ENCODE data around the gene KCP. TPM values are rescaled to one million over a fixed set of nuclear protein-coding genes. Genes with fewer than 3 reads are reported as not detected.

Gene KCP
- total and polyA plus RNA-seq, 9 donors: 0.05 to 1.8 (median 0.20) TPM; not detected in 4

DNA sequence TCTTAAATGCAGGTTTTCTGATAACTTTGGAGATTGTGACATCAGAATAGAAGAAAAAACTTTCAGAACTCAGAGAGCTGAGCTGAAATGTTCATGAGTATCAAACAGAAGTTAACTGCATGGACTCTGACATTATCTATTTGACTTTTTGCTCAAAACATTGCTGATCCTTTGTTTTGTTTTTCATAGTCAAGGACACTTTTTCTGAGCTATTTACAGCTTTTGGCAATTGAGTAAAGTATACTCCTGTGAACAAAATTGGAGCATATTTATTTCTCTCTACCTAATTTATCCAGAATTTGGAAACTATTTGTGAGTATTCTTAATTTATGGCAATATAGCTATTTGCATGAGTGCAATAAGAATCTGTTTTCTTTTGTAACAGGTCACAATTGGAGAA lies 11.1 kb downstream of the KCP start:
- Histone ChIP-seq H3K36me3 (no peaks in the 10 kb centered on the region), H3K27me3 (no peaks in the 10 kb centered on the region), H3K27ac (no peak overlapping the region), H3K9me3 (no peaks in the 10 kb centered on the region), H3K4me3 (no peak overlapping the region), H3K4me1 (ENCODE audit: insufficient read depth) (no peaks in the 10 kb centered on the region)
- TF ChIP-seq EP300 (IDR thresholded peaks at IDR 0.05) (no peak), POLR2A (IDR thresholded peaks at IDR 0.05) (no peak)
- TF ChIP-seq, protein P1, sequence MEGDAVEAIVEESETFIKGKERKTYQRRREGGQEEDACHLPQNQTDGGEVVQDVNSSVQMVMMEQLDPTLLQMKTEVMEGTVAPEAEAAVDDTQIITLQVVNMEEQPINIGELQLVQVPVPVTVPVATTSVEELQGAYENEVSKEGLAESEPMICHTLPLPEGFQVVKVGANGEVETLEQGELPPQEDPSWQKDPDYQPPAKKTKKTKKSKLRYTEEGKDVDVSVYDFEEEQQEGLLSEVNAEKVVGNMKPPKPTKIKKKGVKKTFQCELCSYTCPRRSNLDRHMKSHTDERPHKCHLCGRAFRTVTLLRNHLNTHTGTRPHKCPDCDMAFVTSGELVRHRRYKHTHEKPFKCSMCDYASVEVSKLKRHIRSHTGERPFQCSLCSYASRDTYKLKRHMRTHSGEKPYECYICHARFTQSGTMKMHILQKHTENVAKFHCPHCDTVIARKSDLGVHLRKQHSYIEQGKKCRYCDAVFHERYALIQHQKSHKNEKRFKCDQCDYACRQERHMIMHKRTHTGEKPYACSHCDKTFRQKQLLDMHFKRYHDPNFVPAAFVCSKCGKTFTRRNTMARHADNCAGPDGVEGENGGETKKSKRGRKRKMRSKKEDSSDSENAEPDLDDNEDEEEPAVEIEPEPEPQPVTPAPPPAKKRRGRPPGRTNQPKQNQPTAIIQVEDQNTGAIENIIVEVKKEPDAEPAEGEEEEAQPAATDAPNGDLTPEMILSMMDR (IDR thresholded peaks at IDR 0.05): no peak
- no peak for DNase-seq
- intact Hi-C loops (cut with DNase I): no loop called here

DNA sequence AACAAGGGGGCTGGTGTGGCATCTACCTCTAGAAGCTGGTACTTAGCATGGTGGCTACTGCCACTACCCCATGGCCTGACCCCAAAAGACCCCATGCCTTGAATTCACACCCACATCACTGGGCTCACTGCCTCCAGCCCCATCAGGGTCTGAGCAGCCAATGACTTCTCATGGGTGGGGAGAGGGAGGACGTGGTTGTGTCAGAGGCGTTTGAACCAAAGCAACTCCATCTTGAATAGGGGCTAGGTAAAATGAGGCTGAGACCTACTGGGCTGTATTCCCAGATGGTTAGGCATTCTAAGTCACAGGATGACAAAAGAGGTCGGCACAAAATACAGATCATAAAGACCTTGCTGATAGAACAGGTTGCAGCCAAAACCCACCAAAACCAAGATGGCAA lies 15.2 kb downstream of the KCP start:
- Histone ChIP-seq H3K9me3 (no peaks in the 10 kb centered on the region), H3K36me3 (no peaks in the 10 kb centered on the region), H3K27me3 (no peaks in the 10 kb centered on the region), H3K27ac (no peak overlapping the region), H3K4me3 (no peak overlapping the region), H3K4me1 (ENCODE audit: insufficient read depth) (no peaks in the 10 kb centered on the region)
- 77 to 89% (median 81%) methylated on average over 3 of the region's 3 CpGs for WGBS, 3 donors
- DNase-seq: peak in 1 of 5 donors; percentile 2
- TF ChIP-seq POLR2A (IDR thresholded peaks at IDR 0.05) (no peak), EP300 (IDR thresholded peaks at IDR 0.05) (no peak)
- TF ChIP-seq, protein P1 (IDR thresholded peaks at IDR 0.05): no peak
- intact Hi-C loops (cut with DNase I): no loop called here

DNA sequence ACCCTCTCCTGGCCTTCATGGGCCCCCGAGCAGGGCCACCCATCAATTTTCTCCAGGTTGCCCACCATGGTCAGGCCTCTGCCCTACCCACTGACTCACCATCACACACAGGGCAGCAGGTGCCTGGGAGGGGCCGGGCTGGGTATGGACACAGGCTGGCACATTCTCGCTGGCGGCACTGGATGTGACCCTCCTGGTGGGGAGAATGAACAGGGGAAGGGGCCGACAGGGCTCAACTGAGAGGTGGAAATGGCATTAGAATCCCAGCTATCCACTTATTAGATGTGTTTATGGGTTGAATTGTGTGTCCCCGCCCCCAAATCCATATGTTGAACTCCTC lies 16.4 kb downstream of the KCP start:
- H3K36me3 ChIP-seq: no peaks in the 10 kb centered on the region
- intact Hi-C loops (cut with DNase I): no loop called here
- TF ChIP-seq EP300 (IDR thresholded peaks at IDR 0.05) (no peak), POLR2A (IDR thresholded peaks at IDR 0.05) (no peak)
- TF ChIP-seq, protein P1 (IDR thresholded peaks at IDR 0.05): no peak
- no peaks in the 10 kb centered on the region for H3K27me3 ChIP-seq
- no peak overlapping the region for H3K4me3 ChIP-seq
- H3K27ac ChIP-seq: no peak overlapping the region
- 89 to 94% (median 91%) methylated on average over 6 of the region's 6 CpGs for WGBS, 3 donors
- H3K9me3 ChIP-seq: no peaks in the 10 kb centered on the region
- DNase-seq: peak in 1 of 5 donors; percentile 4
- H3K4me1 ChIP-seq (ENCODE audit: insufficient read depth): no peaks in the 10 kb centered on the region

DNA sequence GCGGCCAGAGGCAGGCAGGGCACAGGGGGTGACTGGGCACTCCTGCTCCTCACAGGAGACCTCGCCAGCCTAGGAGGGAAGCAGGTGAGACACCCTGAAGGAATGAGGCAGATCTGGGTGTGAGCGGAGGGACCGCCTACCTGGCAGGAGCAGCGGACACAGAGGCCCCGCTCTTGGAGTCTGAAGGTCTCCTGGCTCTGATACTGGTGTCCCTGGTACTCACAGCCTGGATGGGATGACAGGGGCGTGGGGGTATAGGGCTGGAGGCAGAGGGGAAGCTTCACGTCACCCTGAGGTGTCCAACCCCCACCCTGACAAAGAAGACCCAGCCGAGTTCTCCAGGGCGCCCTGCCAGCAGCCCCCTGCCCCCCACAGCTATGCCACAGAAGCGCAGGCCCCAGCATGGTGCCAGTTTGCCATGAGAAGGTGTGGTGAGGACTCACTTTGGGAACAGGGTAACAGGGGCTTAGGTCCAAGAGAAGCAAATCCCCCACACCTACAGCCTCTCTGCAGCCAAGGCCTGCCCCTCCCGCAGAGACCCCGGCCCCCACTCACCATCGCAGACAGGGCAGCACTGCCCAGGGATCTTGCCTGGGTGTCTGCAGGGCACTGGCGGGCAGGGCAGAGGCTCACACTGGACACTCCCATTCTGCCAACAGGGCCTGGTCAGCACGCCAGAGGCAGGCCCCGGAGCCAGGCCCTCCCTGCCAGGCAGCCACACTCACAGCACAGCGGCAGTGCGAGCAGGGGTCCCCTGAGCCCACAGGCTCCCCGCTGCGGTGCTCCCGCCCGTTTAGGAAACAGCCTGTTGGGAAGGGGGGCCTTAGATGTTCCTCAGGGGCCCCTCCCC lies 17.0 kb downstream of the KCP start:
- no peak overlapping the region for H3K27ac ChIP-seq

DNA sequence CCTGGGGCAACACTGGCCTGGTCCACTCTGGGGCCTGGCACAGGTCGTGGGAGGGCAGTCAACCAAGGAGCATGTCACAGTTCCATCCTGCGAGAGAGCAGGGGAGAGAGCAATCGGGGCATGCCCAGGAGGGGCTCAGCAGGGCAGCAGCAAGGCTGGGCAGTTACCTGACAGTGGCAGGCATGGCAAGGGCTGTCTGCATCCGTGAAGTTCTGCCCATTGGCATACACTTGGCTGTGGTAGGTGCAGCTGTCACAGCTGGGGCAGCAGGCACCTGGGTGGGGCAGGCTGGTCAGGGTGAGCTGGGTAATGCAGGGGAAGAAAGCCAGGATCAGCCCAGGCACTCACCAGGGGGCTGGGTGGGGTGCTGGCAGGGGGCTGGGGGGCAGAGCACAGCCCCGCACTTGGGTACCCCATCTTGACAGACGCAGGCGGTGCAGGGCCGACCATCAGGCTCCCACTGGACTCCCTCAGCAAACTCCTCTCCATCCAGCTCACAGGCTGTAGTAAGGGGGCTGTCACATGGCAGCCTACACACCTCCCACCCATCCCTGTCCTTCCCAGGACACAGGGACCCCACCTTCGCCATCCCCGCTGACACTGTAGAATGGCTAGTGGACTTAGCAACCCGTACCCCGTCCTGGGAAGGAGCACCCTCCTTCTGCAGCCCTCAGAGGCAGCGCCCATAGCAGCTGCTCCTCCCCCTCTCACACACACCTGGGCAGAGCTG lies 17.8 kb downstream of the KCP start:
- peak in 2 of 5 donors; percentile 5 to 22 for DNase-seq
- Histone ChIP-seq H3K4me1 (ENCODE audit: insufficient read depth) (no peaks in the 10 kb centered on the region), H3K36me3 (no peaks in the 10 kb centered on the region), H3K9me3 (no peaks in the 10 kb centered on the region), H3K27me3 (no peaks in the 10 kb centered on the region), H3K4me3 (no peak overlapping the region), H3K27ac (no peak overlapping the region)
- intact Hi-C loops (cut with DNase I): no loop called here
- no peak for TF ChIP-seq EP300 (IDR thresholded peaks at IDR 0.05)
- TF ChIP-seq, protein P1 (IDR thresholded peaks at IDR 0.05): no peak
- no peak for TF ChIP-seq POLR2A (IDR thresholded peaks at IDR 0.05)
- WGBS, 3 donors: 91 to 94% (median 92%) methylated on average over 12 to 13 of the region's 13 CpGs

More for the DNA sequence above, 17.0 kb downstream of the KCP start:
- WGBS, 3 donors: 89 to 91% (median 90%) methylated on average over 18 to 23 of the region's 23 CpGs
- H3K9me3 ChIP-seq: no peaks in the 10 kb centered on the region
- no peak overlapping the region for H3K4me3 ChIP-seq
- H3K27me3 ChIP-seq: no peaks in the 10 kb centered on the region
- intact Hi-C loops (cut with DNase I): no loop called here
- no peaks in the 10 kb centered on the region for H3K36me3 ChIP-seq
- no peak for TF ChIP-seq POLR2A (IDR thresholded peaks at IDR 0.05)
- H3K4me1 ChIP-seq (ENCODE audit: insufficient read depth): no peaks in the 10 kb centered on the region
- peak in 2 of 5 donors; percentile 7 to 28 for DNase-seq

All from ovary (tissue), 9 donors.